Measurements from ENCODE around the gene GARIN3. TPM values are rescaled to one million over a fixed set of nuclear protein-coding genes. Genes with fewer than 3 reads are reported as not detected.

The GARIN3 gene
- polyA plus RNA-seq, 1 experiment = not detected

GRCh38 chr5:157203417-157203816 is 37.4 kb upstream of the GARIN3 start:
- Histone ChIP-seq H3K27ac (ENCODE audit: low read depth, low read length) (no peak overlapping the region), H3K27me3 (ENCODE audit: control insufficient read depth, insufficient read depth, low read length) (no peaks in the 10 kb centered on the region), H3K4me3 (ENCODE audit: low read depth, low read length) (no peak overlapping the region), H3K9me3 (ENCODE audit: control insufficient read depth, insufficient read depth, low read length) (no peaks in the 10 kb centered on the region)
- CTCF ChIA-PET = no interaction called here
- DNase-seq (ENCODE audit: low read depth, low spot score) = no peak
- POLR2A ChIA-PET = no interaction called here
- TF ChIP-seq CTCF (IDR thresholded peaks at IDR 0.05; ENCODE audit: low read depth, low read length) = no peak

DNA sequence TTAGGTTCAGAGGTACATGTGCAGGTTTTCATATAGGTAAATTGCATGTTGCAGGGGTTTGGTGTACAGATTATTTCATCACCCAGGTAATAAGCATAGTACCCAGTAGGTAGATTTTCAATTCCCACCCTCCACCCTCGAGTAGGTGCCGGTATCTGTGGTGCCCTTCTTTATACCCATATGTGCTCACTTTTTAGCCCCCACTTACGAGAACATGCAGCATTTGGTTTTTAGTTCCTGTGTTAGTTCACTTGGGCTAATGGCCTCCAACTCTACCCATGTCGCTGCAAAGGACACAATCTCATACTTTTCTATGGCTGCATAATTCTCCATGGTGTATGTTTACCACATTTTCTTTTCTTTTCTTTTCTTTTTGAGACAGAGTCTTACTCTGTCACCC is 35.8 kb upstream of the GARIN3 start:
- POLR2A ChIA-PET = no interaction called here
- no peak overlapping the region for H3K27ac ChIP-seq (ENCODE audit: low read depth, low read length)
- no peaks in the 10 kb centered on the region for H3K27me3 ChIP-seq (ENCODE audit: control insufficient read depth, insufficient read depth, low read length)
- no peak overlapping the region for H3K4me3 ChIP-seq (ENCODE audit: low read depth, low read length)
- TF ChIP-seq CTCF (IDR thresholded peaks at IDR 0.05; ENCODE audit: low read depth, low read length) = no peak
- DNase-seq (ENCODE audit: low read depth, low spot score) = no peak
- CTCF ChIA-PET = no interaction called here
- H3K9me3 ChIP-seq (ENCODE audit: control insufficient read depth, insufficient read depth, low read length) = no peaks in the 10 kb centered on the region

DNA sequence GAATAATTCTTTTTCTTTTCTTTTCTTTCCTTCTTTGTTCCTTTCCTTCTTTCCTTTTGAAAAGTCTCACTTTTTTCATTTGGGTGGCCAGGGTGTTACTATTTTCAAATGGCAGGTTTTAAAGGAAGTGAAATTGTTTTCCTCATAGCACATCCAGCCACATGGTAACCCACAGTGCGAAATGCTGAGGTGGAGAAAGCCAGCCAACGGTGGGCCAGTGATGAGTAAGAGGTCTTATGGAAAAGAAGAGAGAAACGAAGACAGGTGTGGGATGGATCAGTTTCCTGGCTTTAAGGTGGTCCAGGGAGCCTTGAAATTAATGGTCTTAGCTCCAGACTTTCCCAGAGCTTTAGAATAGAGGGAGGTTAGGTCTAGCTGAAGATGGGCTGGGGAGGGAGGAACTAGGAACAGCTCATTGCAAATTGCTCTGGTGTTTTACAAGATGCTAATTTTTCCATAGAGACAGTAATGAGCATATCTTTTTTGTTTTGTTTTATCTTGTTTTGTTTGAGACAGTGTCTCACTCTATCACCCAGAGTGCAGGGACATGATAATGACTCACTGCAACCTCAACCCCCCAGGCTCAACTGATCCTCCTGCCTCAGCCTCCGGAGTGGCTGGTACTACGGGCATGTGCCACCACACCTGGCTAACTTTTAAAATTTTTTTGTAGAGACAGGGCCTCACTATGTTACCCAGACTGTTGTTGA is 32.4 kb upstream of the GARIN3 start:
- no peaks in the 10 kb centered on the region for H3K9me3 ChIP-seq (ENCODE audit: control insufficient read depth, insufficient read depth, low read length)
- DNase-seq (ENCODE audit: low read depth, low spot score) = no peak

GRCh38 chr5:157197086-157197485 is 31.0 kb upstream of the GARIN3 start:
- no peak for TF ChIP-seq CTCF (IDR thresholded peaks at IDR 0.05; ENCODE audit: low read depth, low read length)
- ChIA-PET CTCF (no interaction called here), POLR2A (no interaction called here)
- H3K4me3 ChIP-seq (ENCODE audit: low read depth, low read length) = no peak overlapping the region
- no peaks in the 10 kb centered on the region for H3K27me3 ChIP-seq (ENCODE audit: control insufficient read depth, insufficient read depth, low read length)
- H3K27ac ChIP-seq (ENCODE audit: low read depth, low read length) = no peak overlapping the region
- no peaks in the 10 kb centered on the region for H3K9me3 ChIP-seq (ENCODE audit: control insufficient read depth, insufficient read depth, low read length)
- no peak for DNase-seq (ENCODE audit: low read depth, low spot score)

More for the DNA sequence above, 32.4 kb upstream of the GARIN3 start:
- no peaks in the 10 kb centered on the region for H3K27me3 ChIP-seq (ENCODE audit: control insufficient read depth, insufficient read depth, low read length)
- POLR2A ChIA-PET = no interaction called here
- H3K4me3 ChIP-seq (ENCODE audit: low read depth, low read length) = no peak overlapping the region
- H3K27ac ChIP-seq (ENCODE audit: low read depth, low read length) = no peak overlapping the region
- CTCF ChIA-PET = no interaction called here
- no peak for TF ChIP-seq CTCF (IDR thresholded peaks at IDR 0.05; ENCODE audit: low read depth, low read length)

DNA sequence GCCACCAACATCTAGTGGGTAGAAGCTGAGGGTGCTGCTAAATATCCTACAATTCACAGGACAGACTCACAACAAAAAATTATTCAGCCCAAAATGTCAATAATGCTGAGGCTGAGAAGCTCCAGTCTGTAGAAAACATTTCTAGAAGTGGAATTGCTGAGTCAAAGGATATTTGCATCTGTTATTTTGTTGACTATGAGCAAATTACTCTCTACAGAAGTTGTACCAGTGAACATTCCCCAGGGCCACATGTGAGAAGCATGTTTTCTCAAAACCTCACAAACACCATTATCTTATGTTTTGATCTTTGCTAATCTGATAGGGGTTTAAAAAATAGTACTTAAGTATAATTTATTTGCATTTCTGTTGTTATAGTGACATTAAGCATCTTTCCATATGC is 30.0 kb upstream of the GARIN3 start:
- no peak for DNase-seq (ENCODE audit: low read depth, low spot score)
- H3K4me3 ChIP-seq (ENCODE audit: low read depth, low read length) = no peak overlapping the region
- no peak for TF ChIP-seq CTCF (IDR thresholded peaks at IDR 0.05; ENCODE audit: low read depth, low read length)
- ChIA-PET CTCF (no interaction called here), POLR2A (no interaction called here)
- H3K27ac ChIP-seq (ENCODE audit: low read depth, low read length) = no peak overlapping the region
- H3K9me3 ChIP-seq (ENCODE audit: control insufficient read depth, insufficient read depth, low read length) = no peaks in the 10 kb centered on the region
- H3K27me3 ChIP-seq (ENCODE audit: control insufficient read depth, insufficient read depth, low read length) = no peaks in the 10 kb centered on the region

Measured in AG04450 (cell line).